Gastrocnemius medialis (tissue), 4 donors: ENCODE measurements around the gene SOS2. TPM values are rescaled to one million over a fixed set of nuclear protein-coding genes. Genes with fewer than 3 reads are reported as not detected.

ENCODE experiments used
- ATAC-seq, 2 donors: fragments of 150-250 bp; one replicate each; pipeline ENCODE4 v1.9.1; 2016
- DNase-seq, 2 donors: peaks; one replicate each; pipeline ENCODE4 v3.0.0-alpha.2; 2019
- H3K27ac ChIP-seq, 4 donors: fragments of 200-600 bp; sonication (generic); 1 replicate in 1 of 4; 2 replicates in 3 of 4; pipeline ENCODE4 v1.5.1; 2016 to 2018; ENCODE audit warnings: mild to moderate bottlenecking in 2 of 4, moderate library complexity in 1 of 4
- H3K27me3 ChIP-seq, 3 donors: fragments of 200-600 bp; sonication (generic) in 2 of 3; 1 replicate in 1 of 3; 2 replicates in 2 of 3; pipeline versions ENCODE4 v1.5.1 to v1.6.0; 2016 to 2019; ENCODE audit warnings: mild to moderate bottlenecking in 1 of 3, moderate library complexity in 1 of 3
- H3K36me3 ChIP-seq, 2 donors: fragments of 200-600 bp; sonication (generic) in 1 of 2; one replicate each; pipeline ENCODE4 v1.5.1; 2017 to 2018
- H3K4me1 ChIP-seq, 2 donors: fragments of 200-600 bp; sonication (generic) in 1 of 2; one replicate each; pipeline ENCODE4 v1.5.1; 2016 to 2017; ENCODE audit warnings: mild to moderate bottlenecking in 2 of 2
- H3K4me3 ChIP-seq, 4 donors: fragments of 200-600 bp; sonication (generic) in 3 of 4; 1 replicate in 1 of 4; 2 replicates in 3 of 4; pipeline ENCODE4 v1.5.1; 2016 to 2019; ENCODE audit warnings: mild to moderate bottlenecking in 2 of 4
- H3K9me3 ChIP-seq, 3 donors: fragments of 200-600 bp; sonication (generic) in 2 of 3; 1 replicate in 1 of 3; 2 replicates in 2 of 3; pipeline ENCODE4 v1.5.1; 2016 to 2019
- CTCF ChIP-seq, 5 experiments: fragments of 450-650 bp in 3 of 5; fragments of 200-600 bp in 2 of 5; sonication (generic) in 2 of 5; IDR thresholded peaks in 4 of 5; conservative IDR thresholded peaks in 1 of 5; 1 replicate in 4 of 5; 2 replicates in 1 of 5; pipeline ENCODE4 v1.5.1; 2016 to 2019; ENCODE audit warnings: antibody characterized with exemption in 5 of 5, mild to moderate bottlenecking in 3 of 5, moderate library complexity in 3 of 5
- POLR2A ChIP-seq, 2 donors: fragments of 450-650 bp; IDR thresholded peaks; one replicate each; pipeline ENCODE4 v1.6.1; 2017; ENCODE audit warnings: antibody characterized with exemption in 2 of 2, mild to moderate bottlenecking in 2 of 2, moderate library complexity in 2 of 2
- in situ Hi-C, 4 donors: fragments of 200-750 bp; cut with MboI; loops; one replicate each; pipeline versions ENCODE4 v1.15.0 to v1.8.0; 2017; ENCODE audit warnings: low sequenced_read_pairs in 4 of 4
- intact Hi-C: fragments of 100-400 bp; cut with DNase I; formaldehyde crosslinking; loops from one replicate; pipeline ENCODE4 v1.15.1; 2023; ENCODE audit warnings: low total_unique reads
- total RNA-seq, 4 donors: library from RNA; depleted of rRNA; stranded (reverse); fragments of >200 nt; gene quantifications; one replicate each; pipeline versions ENCODE4 v1.1.0 to v1.2.3, GENCODE V29; 2016

Gene SOS2
- total RNA-seq, 4 donors from 2014 or later: 46.5 to 81.2 (median 52.3) TPM

GRCh38 chr14:50091240-50091913 lies 140.0 kb downstream of the SOS2 start:
- ATAC-seq (no peak), DNase-seq (no peak)
- intact Hi-C loops: no loop called here
- Histone ChIP-seq H3K27me3 (no peaks in the 10 kb centered on the region), H3K9me3 (no peaks in the 10 kb centered on the region), H3K36me3 (no peaks in the 10 kb centered on the region), H3K4me1 (no peaks in the 10 kb centered on the region), H3K4me3 (no peak overlapping the region), H3K27ac (no peak overlapping the region)
- TF ChIP-seq CTCF (IDR thresholded peaks at IDR 0.05 in 4 of 5, conservative IDR thresholded peaks at IDR 0.05 in 1 of 5) (no peak), POLR2A (IDR thresholded peaks at IDR 0.05) (no peak)
- in situ Hi-C loops: loop anchor here in 1 of 4 donors (10.0 kb wide), 1 partner anchor 207 kb away; no protein-coding TSS in a partner anchor

- H3K4me3 ChIP-seq: no peak overlapping the region
- no peak overlapping the region for H3K27ac ChIP-seq
- H3K4me1 ChIP-seq: no peaks in the 10 kb centered on the region
- no peak for ATAC-seq
- H3K27me3 ChIP-seq: no peaks in the 10 kb centered on the region
- H3K36me3 ChIP-seq: no peaks in the 10 kb centered on the region
- no peak for DNase-seq
- no peaks in the 10 kb centered on the region for H3K9me3 ChIP-seq
- intact Hi-C loops: no loop called here
- in situ Hi-C loops: no loop called here
- TF ChIP-seq CTCF (IDR thresholded peaks at IDR 0.05 in 4 of 5, conservative IDR thresholded peaks at IDR 0.05 in 1 of 5) (no peak), POLR2A (IDR thresholded peaks at IDR 0.05) (no peak)
Measured at GRCh38 chr14:50089208-50089607, 142.2 kb downstream of the SOS2 start.

GRCh38 chr14:50088731-50089130 lies 142.6 kb downstream of the SOS2 start:
- Histone ChIP-seq H3K4me3 (no peak overlapping the region), H3K4me1 (no peaks in the 10 kb centered on the region), H3K27ac (no peak overlapping the region), H3K27me3 (no peaks in the 10 kb centered on the region), H3K36me3 (no peaks in the 10 kb centered on the region), H3K9me3 (no peaks in the 10 kb centered on the region)
- DNase-seq (no peak), ATAC-seq (no peak)
- TF ChIP-seq POLR2A (IDR thresholded peaks at IDR 0.05): no peak
- TF ChIP-seq CTCF (IDR thresholded peaks at IDR 0.05 in 4 of 5, conservative IDR thresholded peaks at IDR 0.05 in 1 of 5): no peak
- intact Hi-C loops (no loop called here), in situ Hi-C loops (no loop called here)

GRCh38 chr14:50088117-50088515 lies 143.3 kb downstream of the SOS2 start:
- no peaks in the 10 kb centered on the region for H3K4me1 ChIP-seq

GRCh38 chr14:50087341-50088116 lies 143.8 kb downstream of the SOS2 start:
- Histone ChIP-seq H3K4me1 (no peaks in the 10 kb centered on the region), H3K9me3 (no peaks in the 10 kb centered on the region), H3K36me3 (no peaks in the 10 kb centered on the region), H3K27me3 (no peaks in the 10 kb centered on the region), H3K27ac (no peak overlapping the region), H3K4me3 (no peak overlapping the region)
- no peak for ATAC-seq
- DNase-seq: no peak
- intact Hi-C loops (no loop called here), in situ Hi-C loops (no loop called here)
- TF ChIP-seq CTCF (IDR thresholded peaks at IDR 0.05 in 4 of 5, conservative IDR thresholded peaks at IDR 0.05 in 1 of 5) (no peak), POLR2A (IDR thresholded peaks at IDR 0.05) (no peak)

More at GRCh38 chr14:50088117-50088515, 143.3 kb downstream of the SOS2 start:
- Histone ChIP-seq H3K27ac (no peak overlapping the region), H3K4me3 (no peak overlapping the region), H3K27me3 (no peaks in the 10 kb centered on the region), H3K9me3 (no peaks in the 10 kb centered on the region), H3K36me3 (no peaks in the 10 kb centered on the region)
- in situ Hi-C loops (no loop called here), intact Hi-C loops (no loop called here)
- DNase-seq (no peak), ATAC-seq (no peak)
- TF ChIP-seq POLR2A (IDR thresholded peaks at IDR 0.05): no peak
